HL-60 (cell line): ENCODE measurements around the gene ATP13A3.

ENCODE experiments used
- DNase-seq, 2 experiments: peaks; one replicate each; pipeline ENCODE4 v3.0.0-alpha.2; 2010 to 2020; ENCODE audit warnings: low read depth in 1 of 2, low spot score in 1 of 2
- H3K27ac ChIP-seq: fragments of 250-450 bp; sonication (Bioruptor Pico); replicated peaks from 2 replicates; pipeline ENCODE4 v1.5.1; 2020; ENCODE audit warnings: mild to moderate bottlenecking, moderate library complexity
- H3K27me3 ChIP-seq: fragments of 250-450 bp; sonication (Bioruptor Pico); 2 replicates; pipeline ENCODE4 v1.5.1; 2021; ENCODE audit warnings: mild to moderate bottlenecking, moderate library complexity; ENCODE audit not compliant: insufficient read depth, poor library complexity, severe bottlenecking
- H3K4me3 ChIP-seq: replicated peaks from 2 replicates; pipeline ENCODE4 v1.5.1; 2011; ENCODE audit warnings: mild to moderate bottlenecking, control low read depth, low read length; ENCODE audit not compliant: insufficient read depth
- GABPA ChIP-seq: IDR thresholded peaks from 2 replicates; pipeline ENCODE4 v1.6.1; 2012; ENCODE audit warnings: low read depth
- POLR2AphosphoS5 ChIP-seq: IDR thresholded peaks from 2 replicates; pipeline ENCODE4 v1.6.1; 2012; ENCODE audit warnings: low read depth
- REST ChIP-seq: IDR thresholded peaks from 2 replicates; pipeline ENCODE4 v1.6.1; 2012; ENCODE audit warnings: low read depth; ENCODE audit not compliant: insufficient replicate concordance
- SPI1 ChIP-seq: IDR thresholded peaks from 2 replicates; pipeline ENCODE4 v1.6.1; 2012; ENCODE audit warnings: low read depth, mild to moderate bottlenecking, borderline replicate concordance
- TF ChIP-seq, protein P1 (sequence below): IDR thresholded peaks from one replicate; pipeline ENCODE4 v1.5.1; 2011; ENCODE audit warnings: low read length, control low read depth, inconsistent platforms; ENCODE audit not compliant: insufficient read depth

The ATP13A3 gene

DNA sequence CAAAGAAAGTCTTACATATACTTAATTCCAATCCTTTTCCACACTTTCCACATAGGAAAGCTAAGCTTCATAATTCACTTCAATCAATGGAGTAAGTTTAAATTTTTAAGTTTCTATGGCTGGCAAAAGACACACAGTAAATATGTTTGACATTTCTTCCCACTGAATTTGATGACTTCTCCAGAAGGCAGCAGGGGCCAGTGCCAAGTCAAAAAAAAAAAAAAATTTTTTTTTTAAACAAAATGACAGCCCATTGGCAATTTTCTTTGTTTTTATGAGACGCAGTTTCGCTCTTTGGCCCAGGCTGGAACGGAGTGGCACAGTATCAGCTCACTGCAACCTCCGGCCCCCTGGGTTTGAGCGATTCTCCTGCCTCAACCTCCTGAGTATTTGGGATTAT, 28.7 kb downstream of the ATP13A3 start:
- no peak for TF ChIP-seq SPI1
- TF ChIP-seq, protein P1, sequence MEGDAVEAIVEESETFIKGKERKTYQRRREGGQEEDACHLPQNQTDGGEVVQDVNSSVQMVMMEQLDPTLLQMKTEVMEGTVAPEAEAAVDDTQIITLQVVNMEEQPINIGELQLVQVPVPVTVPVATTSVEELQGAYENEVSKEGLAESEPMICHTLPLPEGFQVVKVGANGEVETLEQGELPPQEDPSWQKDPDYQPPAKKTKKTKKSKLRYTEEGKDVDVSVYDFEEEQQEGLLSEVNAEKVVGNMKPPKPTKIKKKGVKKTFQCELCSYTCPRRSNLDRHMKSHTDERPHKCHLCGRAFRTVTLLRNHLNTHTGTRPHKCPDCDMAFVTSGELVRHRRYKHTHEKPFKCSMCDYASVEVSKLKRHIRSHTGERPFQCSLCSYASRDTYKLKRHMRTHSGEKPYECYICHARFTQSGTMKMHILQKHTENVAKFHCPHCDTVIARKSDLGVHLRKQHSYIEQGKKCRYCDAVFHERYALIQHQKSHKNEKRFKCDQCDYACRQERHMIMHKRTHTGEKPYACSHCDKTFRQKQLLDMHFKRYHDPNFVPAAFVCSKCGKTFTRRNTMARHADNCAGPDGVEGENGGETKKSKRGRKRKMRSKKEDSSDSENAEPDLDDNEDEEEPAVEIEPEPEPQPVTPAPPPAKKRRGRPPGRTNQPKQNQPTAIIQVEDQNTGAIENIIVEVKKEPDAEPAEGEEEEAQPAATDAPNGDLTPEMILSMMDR: no peak
- TF ChIP-seq POLR2AphosphoS5: no peak
- no peak for TF ChIP-seq REST
- TF ChIP-seq GABPA: no peak
- Histone ChIP-seq H3K27ac (no peak overlapping the region), H3K4me3 (no peak overlapping the region), H3K27me3 (no peaks in the 10 kb centered on the region)
- DNase-seq: no peak

GRCh38 chr3:194455481-194455880, 31.3 kb downstream of the ATP13A3 start:
- H3K27ac ChIP-seq: no peak overlapping the region
- no peaks in the 10 kb centered on the region for H3K27me3 ChIP-seq
- no peak for DNase-seq
- TF ChIP-seq REST (no peak), GABPA (no peak), SPI1 (no peak), POLR2AphosphoS5 (no peak)
- TF ChIP-seq, protein P1: no peak
- no peak overlapping the region for H3K4me3 ChIP-seq

DNA sequence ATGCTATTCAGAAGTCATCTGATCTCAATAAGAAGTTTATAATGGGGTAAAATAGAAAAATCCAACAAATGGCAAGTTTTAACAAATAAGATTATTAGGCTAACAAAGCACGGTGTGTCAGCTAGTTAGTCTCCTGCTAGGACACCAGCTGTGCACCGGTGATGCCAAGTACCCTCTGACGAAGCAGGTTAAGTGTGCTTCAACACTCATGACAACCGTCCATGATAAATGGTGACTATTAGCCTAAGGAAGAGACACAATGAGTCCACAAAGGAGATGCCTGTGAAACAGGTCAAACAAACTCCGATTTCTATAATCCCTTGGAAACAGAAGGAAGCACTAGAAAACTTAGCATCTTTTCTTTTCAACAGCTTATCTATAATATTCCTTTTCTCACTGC, 36.5 kb downstream of the ATP13A3 start:
- no peak for DNase-seq
- TF ChIP-seq GABPA (no peak), POLR2AphosphoS5 (no peak), REST (no peak), SPI1 (no peak)
- TF ChIP-seq, protein P1: no peak
- Histone ChIP-seq H3K27ac (no peak overlapping the region), H3K4me3 (no peak overlapping the region), H3K27me3 (no peaks in the 10 kb centered on the region)
